HS-5 (cell line): ENCODE results near the gene GALNT5.
"Not testable (repeated sequence)": the region's sequence is repeated elsewhere in the genome, so short reads cannot be mapped to it uniquely, and the experiment has no call there.

Source experiments
- DNase-seq: peaks from one replicate; pipeline ENCODE4 v3.0.0-alpha.2; 2012; ENCODE audit warnings: low read depth

GALNT5 gene

DNA sequence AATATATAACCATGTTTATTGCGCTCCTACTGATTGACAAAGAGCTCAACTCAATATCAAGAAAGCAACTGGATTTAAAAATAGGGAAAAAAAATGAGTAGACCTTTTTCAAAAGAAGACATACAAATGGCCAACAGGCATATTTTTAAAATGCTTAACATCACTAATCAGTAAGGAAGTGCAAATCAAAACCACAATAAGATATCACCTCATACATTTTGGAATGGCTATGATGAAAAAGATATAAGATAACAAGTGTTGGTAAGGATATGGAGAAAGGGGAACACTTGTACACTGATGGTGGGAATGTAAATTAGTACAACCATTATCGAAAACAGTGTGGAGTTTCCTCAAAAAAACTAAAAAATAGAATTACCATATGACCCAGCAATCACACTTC is 5.6 kb upstream of the GALNT5 start:
- no peak for DNase-seq

- DNase-seq: no peak
Measured at GRCh38 chr2:157252529-157252928, 5.0 kb upstream of the GALNT5 start.

DNA sequence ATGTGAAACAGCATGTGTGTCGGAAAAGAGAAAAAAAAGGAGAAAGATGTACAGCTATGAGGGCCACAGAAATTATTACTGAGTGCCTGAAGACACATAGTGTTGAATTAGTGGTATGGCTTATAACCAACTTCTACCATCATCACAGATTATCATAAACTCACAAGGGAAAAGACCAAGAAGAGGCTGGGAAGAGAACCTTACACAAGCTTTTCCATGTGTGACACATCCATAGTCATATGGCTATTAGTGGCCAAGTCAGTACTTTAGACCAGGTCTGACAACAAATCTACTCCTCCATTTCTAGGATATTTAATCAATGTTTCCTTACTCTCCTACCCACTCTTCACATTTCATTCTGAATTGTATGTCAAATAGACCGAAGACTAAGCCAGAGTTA is 3.5 kb upstream of the GALNT5 start:
- no peak for DNase-seq

DNA sequence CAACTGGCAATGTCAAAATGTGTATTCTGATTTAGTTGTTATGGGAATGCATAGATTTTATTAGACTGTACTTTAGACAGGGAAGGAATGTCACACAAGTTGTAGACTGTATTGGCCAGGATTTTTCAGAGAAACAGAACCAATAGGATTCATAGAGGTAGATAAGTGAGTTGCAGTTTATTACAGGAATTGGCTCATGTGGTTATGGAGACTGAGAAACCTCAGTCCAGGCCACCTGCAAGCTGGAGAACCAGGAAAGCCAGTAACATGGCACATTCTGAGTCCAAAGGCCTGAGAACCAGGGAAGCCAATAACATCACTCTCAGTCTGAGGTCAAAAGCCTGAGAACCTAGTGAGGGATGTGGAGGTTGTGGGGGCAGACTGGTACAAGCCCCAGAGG is 1.8 kb upstream of the GALNT5 start:
- no peak for DNase-seq

DNA sequence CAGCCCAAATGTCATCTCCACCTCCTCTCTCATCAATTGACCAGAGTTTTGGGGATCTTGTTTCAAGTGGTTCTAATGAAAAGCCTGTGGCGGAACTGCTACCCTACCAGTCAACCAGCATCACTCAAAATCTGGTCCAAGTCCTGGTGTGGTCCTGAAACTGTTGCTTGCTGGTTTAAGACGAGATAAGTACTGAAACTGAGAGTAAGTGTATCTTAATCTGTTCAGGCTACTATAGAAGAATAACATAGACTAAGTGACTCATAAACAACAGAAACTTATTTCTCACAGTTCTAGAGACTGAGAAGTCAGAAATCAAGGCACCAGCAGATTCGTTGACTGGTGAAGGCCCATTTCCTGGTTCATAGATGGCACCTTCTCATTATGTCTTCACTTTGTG is 879 bp upstream of the GALNT5 start:
- DNase-seq: no peak

GRCh38 chr2:157258520-157259326 is 1.2 kb downstream of the GALNT5 start:
- no peak for DNase-seq

DNA sequence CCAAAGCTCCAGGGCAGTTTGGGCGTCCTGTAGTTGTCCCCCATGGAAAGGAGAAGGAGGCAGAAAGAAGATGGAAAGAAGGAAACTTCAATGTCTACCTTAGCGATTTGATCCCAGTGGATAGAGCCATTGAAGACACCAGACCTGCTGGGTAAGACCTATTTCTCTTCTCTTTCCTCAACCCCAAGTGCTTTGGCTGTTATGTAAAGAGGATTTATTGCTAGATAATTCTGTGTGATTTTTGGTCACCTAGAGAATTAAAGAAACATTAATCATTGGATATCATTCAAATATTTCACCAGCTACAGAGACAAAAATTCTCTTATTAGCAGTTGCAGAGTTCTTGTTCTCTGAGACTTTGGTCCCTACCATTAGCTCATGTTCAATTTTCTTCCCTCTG is 1.9 kb downstream of the GALNT5 start:
- DNase-seq: no peak

DNA sequence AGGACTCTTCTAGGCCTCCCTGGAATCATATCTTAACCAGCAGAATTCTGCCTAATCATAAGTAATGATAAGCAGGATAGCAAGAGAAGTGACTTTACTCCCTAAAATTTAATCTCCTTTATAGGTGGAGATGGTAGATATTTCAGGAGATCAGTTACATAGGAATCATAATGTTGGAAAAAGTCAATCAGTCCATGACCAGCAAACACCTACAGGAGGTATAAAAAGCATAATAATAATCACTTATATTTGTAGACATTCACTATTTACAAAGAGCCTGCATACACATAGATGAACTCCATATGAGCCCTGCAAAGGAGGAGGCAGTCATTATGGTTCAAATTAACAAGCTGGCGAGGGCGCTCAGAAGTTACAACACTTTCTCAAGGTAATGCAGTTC is 2.5 kb downstream of the GALNT5 start:
- no peak for DNase-seq

DNA sequence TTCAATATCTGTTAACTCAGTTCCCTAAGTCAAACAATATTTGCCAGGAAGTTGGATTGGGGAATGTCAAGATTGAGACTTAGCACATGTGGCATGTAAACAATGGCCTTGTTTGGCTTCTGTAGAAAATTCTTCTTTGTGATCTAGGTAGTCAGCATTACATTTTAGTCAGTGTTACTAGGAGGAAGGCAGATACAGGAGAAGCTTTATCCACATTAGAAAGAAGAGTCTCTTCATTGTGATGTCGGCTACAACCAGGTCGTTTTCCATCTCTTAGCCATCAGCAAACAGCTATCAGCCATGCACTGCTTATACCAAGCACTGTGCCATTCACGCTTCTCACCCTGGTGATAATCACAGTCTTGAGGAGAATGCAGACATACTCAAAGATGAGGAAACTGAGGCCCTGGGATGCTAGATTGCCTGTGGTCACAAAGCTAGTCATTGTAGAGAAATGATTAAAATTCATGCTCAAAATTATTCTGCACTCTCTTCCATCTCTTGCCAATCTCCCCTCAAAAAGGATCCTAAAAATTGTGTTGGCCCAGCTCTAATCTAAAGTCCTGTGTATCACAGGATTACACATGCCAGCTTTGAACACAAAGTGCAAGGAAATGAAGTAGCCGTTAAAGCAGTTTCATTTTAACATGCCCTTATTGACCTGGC is 3.2 kb downstream of the GALNT5 start:
- DNase-seq: no peak

GRCh38 chr2:157261199-157261782 is 3.8 kb downstream of the GALNT5 start:
- peak; percentile 54 for DNase-seq

GRCh38 chr2:157262248-157262647 is 4.7 kb downstream of the GALNT5 start:
- no peak for DNase-seq

- DNase-seq: no peak
Measured at GRCh38 chr2:157264099-157264498, 6.6 kb downstream of the GALNT5 start.

GRCh38 chr2:157265825-157266224 is 8.3 kb downstream of the GALNT5 start:
- no peak for DNase-seq

DNA sequence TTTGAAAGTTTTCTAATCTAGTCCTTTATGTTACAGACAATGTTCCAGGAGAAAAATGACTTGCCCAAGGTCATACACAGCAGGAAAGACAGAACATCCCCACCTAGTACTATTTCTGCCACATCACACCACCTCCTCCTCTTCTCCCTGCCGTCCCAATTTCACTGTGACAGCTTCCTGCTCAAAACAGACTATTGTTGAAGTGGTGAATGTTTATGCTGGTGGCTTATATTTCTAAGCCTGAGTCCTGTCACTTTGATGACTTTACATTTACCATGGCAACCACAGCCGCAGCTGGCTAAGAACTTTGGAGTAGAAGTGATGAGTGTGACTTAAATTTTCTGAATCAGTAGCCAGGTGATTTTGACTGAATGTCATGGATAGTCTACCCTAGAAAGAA is 10.0 kb downstream of the GALNT5 start:
- no peak for DNase-seq

DNA sequence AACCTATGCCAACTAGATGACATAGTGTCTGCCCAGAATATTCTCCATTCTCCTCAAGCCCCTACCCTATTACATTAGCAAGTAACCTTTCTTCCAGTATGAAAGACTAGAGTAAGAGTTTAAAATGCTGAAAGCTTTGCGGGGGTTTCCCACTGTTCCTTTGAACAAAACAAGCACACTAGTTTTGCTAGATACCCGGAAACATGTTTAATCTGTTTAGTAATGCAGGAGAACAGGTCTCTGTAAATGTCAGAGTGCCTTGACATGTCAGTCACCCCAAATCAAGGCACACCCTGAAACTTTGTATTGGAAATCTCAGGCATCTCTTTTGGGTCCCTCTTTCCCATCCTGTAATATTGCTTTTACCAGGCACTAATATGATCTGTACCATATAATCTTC is 11.6 kb downstream of the GALNT5 start:
- DNase-seq: no peak

- no peak for DNase-seq
Measured at GRCh38 chr2:157269922-157270321, 12.4 kb downstream of the GALNT5 start.

GRCh38 chr2:157271590-157272203 is 14.2 kb downstream of the GALNT5 start:
- DNase-seq: no peak

GRCh38 chr2:157279311-157279710 is 21.8 kb downstream of the GALNT5 start:
- not testable (repeated sequence) for DNase-seq

- no peak for DNase-seq
Measured at GRCh38 chr2:157281316-157281715, 23.8 kb downstream of the GALNT5 start.

- DNase-seq: no peak
Measured at GRCh38 chr2:157283468-157283867, 26.0 kb downstream of the GALNT5 start.

DNA sequence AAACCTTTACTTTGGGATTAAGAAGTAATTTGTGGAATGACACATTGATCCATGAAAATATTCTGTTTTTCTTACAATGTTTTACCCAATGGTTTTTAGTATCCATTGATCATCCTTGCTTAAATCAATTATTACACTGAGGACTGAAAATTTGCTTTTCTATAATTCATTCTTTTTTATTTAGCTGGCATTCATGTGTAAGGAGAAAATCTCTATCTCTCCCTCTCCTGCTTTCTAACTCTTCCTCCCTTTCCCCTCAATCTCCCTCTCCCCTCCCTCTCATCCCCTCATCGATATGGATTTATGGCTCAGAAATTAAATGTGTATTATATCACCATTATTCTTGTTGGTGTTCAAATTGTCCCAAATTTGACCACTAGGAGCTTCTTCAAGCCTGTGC is 29.7 kb downstream of the GALNT5 start:
- no peak for DNase-seq

- DNase-seq: no peak
Measured at GRCh38 chr2:157290525-157290924, 33.0 kb downstream of the GALNT5 start.

DNA sequence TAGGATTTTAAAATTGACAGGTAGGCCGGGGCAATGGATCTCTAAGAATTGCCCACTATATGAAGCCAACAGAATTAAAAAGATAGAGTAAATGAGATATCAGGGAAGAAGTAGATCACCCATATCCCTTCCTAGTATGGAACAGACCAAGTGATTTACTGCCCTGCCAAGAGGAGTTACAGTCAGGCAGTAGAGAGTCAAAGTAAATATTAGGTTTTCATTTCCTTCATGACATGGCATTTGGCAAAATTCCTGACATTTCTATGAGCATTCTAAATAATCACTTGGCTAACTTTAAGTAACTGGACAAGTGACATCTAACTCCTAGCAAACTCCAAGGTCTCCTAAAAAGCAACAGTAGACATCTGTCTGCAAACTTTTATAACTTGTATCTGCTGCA is 33.5 kb downstream of the GALNT5 start:
- no peak for DNase-seq
